Natural killer cell (primary cell): ENCODE measurements around the gene NSUN6. TPM values are rescaled to one million over a fixed set of nuclear protein-coding genes. Genes with fewer than 3 reads are reported as not detected.

Source experiments
- ATAC-seq, 3 donors: fragments of 150-1000 bp in 2 of 3; fragments of 200-7000 bp in 1 of 3; cut with Tn5 transposase; 1 replicate in 1 of 3; 2 replicates in 2 of 3; pipeline ENCODE4 v1.10.0; 2021; ENCODE audit warnings: mild to moderate bottlenecking in 2 of 3, moderate library complexity in 2 of 3
- DNase-seq, 2 donors: peaks; one replicate each; pipeline versions ENCODE4 v3.0.0 to v3.0.0-alpha.2; 2013 to 2021; ENCODE audit warnings: mixed read lengths in 1 of 2
- H3K27ac ChIP-seq: one replicate; pipeline ENCODE4 v1.5.1; 2013; ENCODE audit warnings: mild to moderate bottlenecking, low read length
- H3K27me3 ChIP-seq: one replicate; pipeline ENCODE4 v1.6.1; 2013; ENCODE audit warnings: low read length; ENCODE audit not compliant: control insufficient read depth, insufficient read depth
- H3K36me3 ChIP-seq: one replicate; pipeline ENCODE4 v1.6.1; 2013; ENCODE audit warnings: low read length; ENCODE audit not compliant: control insufficient read depth, insufficient read depth
- H3K4me1 ChIP-seq: one replicate; pipeline ENCODE4 v1.6.1; 2013; ENCODE audit warnings: low read length; ENCODE audit not compliant: control insufficient read depth, insufficient read depth
- H3K4me3 ChIP-seq: one replicate; pipeline ENCODE4 v1.5.1; 2013; ENCODE audit warnings: low read length
- H3K9me3 ChIP-seq: one replicate; pipeline ENCODE4 v1.6.1; 2013; ENCODE audit warnings: low read length; ENCODE audit not compliant: control insufficient read depth, insufficient read depth
- H3K27ac Mint-ChIP-seq, 2 donors: one replicate each; pipeline ENCODE4 v1.8.0; 2022; ENCODE audit warnings: mild to moderate bottlenecking in 2 of 2, mixed read lengths in 2 of 2, moderate library complexity in 1 of 2
- H3K27me3 Mint-ChIP-seq, 2 donors: one replicate each; pipeline ENCODE4 v1.8.0; 2022; ENCODE audit warnings: low read depth in 2 of 2, mixed read lengths in 2 of 2
- H3K36me3 Mint-ChIP-seq: one replicate; pipeline ENCODE4 v1.8.0; 2022; ENCODE audit warnings: mixed read lengths
- H3K4me1 Mint-ChIP-seq, 2 donors: one replicate each; pipeline ENCODE4 v1.8.0; 2022; ENCODE audit warnings: mixed read lengths in 2 of 2
- H3K4me3 Mint-ChIP-seq: one replicate; pipeline ENCODE4 v1.8.0; 2022; ENCODE audit warnings: mild to moderate bottlenecking, moderate library complexity, mixed read lengths
- H3K9me3 Mint-ChIP-seq, 2 donors: one replicate each; pipeline ENCODE4 v1.8.0; 2022; ENCODE audit warnings: mixed read lengths in 2 of 2
- WGBS: methylation state at CpG from one replicate; pipeline ENCODE4 v1.1.7; 2013; ENCODE audit warnings: missing lambda C conversion rate; ENCODE audit not compliant: insufficient coverage; 5-methylcytosine and 5-hydroxymethylcytosine counted together
- intact Hi-C: fragments of 100-400 bp; cut with micrococcal nuclease; formaldehyde crosslinking; loops from one replicate; pipeline ENCODE4 v1.14.2; 2022
- total RNA-seq, 4 donors: library from RNA; stranded (reverse); fragments of 120-200 nt in 1 of 4; gene quantifications; one replicate each; pipeline versions ENCODE4 v1.2.3 to v1.2.4, GENCODE V29; 2013 to 2022
- TF ChIP-seq, protein P1 (sequence below): fragments of 200-600 bp; IDR thresholded peaks from one replicate; pipeline ENCODE4 v1.8.0; 2022; ENCODE audit warnings: antibody characterized with exemption

The NSUN6 gene
- total RNA-seq, 3 donors from 2014 or later (not counting 1 experiment from before 2014, with no cell fraction given): 25.7 to 36.9 (median 26.4) TPM

DNA sequence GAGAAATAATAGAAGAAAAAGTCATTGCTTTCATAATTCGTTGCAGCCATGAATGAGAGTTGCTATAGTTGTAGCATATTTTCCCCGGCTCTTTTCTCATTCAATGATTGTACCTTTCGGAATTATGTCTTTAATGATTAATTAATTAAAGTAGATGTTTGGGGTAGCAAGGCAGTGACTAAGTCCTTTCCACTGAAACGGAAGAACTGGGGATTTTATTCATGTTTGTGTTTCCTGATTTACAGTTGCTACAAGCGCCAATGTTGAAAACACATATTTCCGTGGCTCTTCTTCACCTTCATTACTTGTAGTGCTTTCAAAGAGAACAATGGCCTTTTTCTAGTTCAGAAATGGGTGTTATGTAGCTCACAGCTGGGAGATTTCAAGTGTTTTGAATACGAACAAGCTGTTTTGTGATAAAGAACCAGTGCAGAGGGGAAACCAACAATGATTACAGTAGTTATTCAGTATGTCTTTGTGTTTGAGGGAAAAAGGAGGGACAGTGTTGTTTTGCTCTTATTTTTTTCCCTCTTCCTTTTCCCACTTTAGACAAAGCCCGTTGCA, 153.5 kb downstream of the NSUN6 start:
- Mint-ChIP-seq H3K36me3 (no peaks in the 10 kb centered on the region), H3K4me3 (no peak overlapping the region), H3K27ac (no peak overlapping the region), H3K9me3 (no peaks in the 10 kb centered on the region), H3K27me3 (no peaks in the 10 kb centered on the region), H3K4me1 (no peaks in the 10 kb centered on the region)
- ATAC-seq: no peak
- Histone ChIP-seq H3K27me3 (no peaks in the 10 kb centered on the region), H3K4me3 (no peak overlapping the region), H3K36me3 (no peaks in the 10 kb centered on the region), H3K9me3 (no peaks in the 10 kb centered on the region), H3K27ac (no peak overlapping the region), H3K4me1 (no peaks in the 10 kb centered on the region)
- intact Hi-C loops: no loop called here
- WGBS: 83% methylated on average over 8 of the region's 8 CpGs
- TF ChIP-seq, protein P1, sequence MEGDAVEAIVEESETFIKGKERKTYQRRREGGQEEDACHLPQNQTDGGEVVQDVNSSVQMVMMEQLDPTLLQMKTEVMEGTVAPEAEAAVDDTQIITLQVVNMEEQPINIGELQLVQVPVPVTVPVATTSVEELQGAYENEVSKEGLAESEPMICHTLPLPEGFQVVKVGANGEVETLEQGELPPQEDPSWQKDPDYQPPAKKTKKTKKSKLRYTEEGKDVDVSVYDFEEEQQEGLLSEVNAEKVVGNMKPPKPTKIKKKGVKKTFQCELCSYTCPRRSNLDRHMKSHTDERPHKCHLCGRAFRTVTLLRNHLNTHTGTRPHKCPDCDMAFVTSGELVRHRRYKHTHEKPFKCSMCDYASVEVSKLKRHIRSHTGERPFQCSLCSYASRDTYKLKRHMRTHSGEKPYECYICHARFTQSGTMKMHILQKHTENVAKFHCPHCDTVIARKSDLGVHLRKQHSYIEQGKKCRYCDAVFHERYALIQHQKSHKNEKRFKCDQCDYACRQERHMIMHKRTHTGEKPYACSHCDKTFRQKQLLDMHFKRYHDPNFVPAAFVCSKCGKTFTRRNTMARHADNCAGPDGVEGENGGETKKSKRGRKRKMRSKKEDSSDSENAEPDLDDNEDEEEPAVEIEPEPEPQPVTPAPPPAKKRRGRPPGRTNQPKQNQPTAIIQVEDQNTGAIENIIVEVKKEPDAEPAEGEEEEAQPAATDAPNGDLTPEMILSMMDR: no peak
- no peak for DNase-seq

Other genes starting within 250 kb of the NSUN6 start
- gene ARL5B, start 7.8 kb upstream of the NSUN6 start, total RNA-seq: 10 to 100 TPM; 19.1 to 25.9 (median 20.8) TPM